Calu3 (cell line): ENCODE data around the gene CDK14. TPM values are rescaled to one million over a fixed set of nuclear protein-coding genes. Genes with fewer than 3 reads are reported as not detected.

ENCODE experiments used
- BruUV-seq: library from RNA; stranded (reverse); fragments of 400-500 nt; replicated peaks from 2 replicates; lab custom pipeline; 2021; lab: Mats Ljungman, UMichigan
- CTCF ChIA-PET: fragments of 300-600 bp; sonication (Branson Sonifier 250); formaldehyde crosslinking; loops from one replicate; lab custom pipeline; 2022; ENCODE audit warnings: antibody characterized with exemption; lab: Charles Lee
- DNase-seq: peaks from one replicate; pipeline ENCODE4 v3.0.0; 2022
- H3K27ac Mint-ChIP-seq: one replicate; pipeline ENCODE4 v1.8.0; 2022; ENCODE audit warnings: mixed read lengths; ENCODE audit not compliant: unreplicated experiment
- H3K27me3 Mint-ChIP-seq: one replicate; pipeline ENCODE4 v1.8.0; 2022; ENCODE audit warnings: mixed read lengths; ENCODE audit not compliant: unreplicated experiment
- H3K36me3 Mint-ChIP-seq: one replicate; pipeline ENCODE4 v1.8.0; 2022; ENCODE audit warnings: mild to moderate bottlenecking, moderate library complexity, mixed read lengths; ENCODE audit not compliant: insufficient read depth, unreplicated experiment
- H3K4me1 Mint-ChIP-seq: one replicate; pipeline ENCODE4 v1.8.0; 2022; ENCODE audit warnings: mild to moderate bottlenecking, low read depth, mixed read lengths; ENCODE audit not compliant: unreplicated experiment
- H3K4me3 Mint-ChIP-seq: one replicate; pipeline ENCODE4 v1.8.0; 2022; ENCODE audit warnings: mild to moderate bottlenecking, low read depth, moderate library complexity, mixed read lengths; ENCODE audit not compliant: unreplicated experiment
- H3K9me3 Mint-ChIP-seq: one replicate; pipeline ENCODE4 v1.8.0; 2022; ENCODE audit warnings: low read depth, mixed read lengths; ENCODE audit not compliant: unreplicated experiment
- CTCF ChIP-seq: fragments of 200-600 bp; IDR thresholded peaks from one replicate; pipeline ENCODE4 v1.8.0; 2022; ENCODE audit warnings: antibody characterized with exemption; ENCODE audit not compliant: unreplicated experiment
- intact Hi-C: fragments of 100-400 bp; cut with micrococcal nuclease; formaldehyde crosslinking; loops from one replicate; pipeline ENCODE4 v1.10.0; 2022; ENCODE audit not compliant: unreplicated experiment
- total RNA-seq: library from RNA; stranded (reverse); gene quantifications from 2 replicates; pipeline ENCODE4 v1.2.3, GENCODE V29; 2022

CDK14 gene
- total RNA-seq, 1 experiment from 2014 or later: 29.4 TPM

GRCh38 chr7:90945104-90945787 lies 349.1 kb downstream of the CDK14 start:
- BruUV-seq: no TSS peak
- intact Hi-C loops: no loop called here
- no peaks in the 10 kb centered on the region for H3K9me3 Mint-ChIP-seq
- H3K27ac Mint-ChIP-seq: peak overlapping the region; percentile 21
- no peak overlapping the region for H3K4me3 Mint-ChIP-seq
- no peak for TF ChIP-seq CTCF
- H3K27me3 Mint-ChIP-seq: no peaks in the 10 kb centered on the region
- DNase-seq: no peak
- H3K36me3 Mint-ChIP-seq: no peaks in the 10 kb centered on the region
- CTCF ChIA-PET: interaction anchor here (1.1 kb wide), 1 partner anchor 13 kb away, joined by 3 read pairs; no protein-coding TSS in a partner anchor
- peaks cover 11% of the 10 kb centered on the region for H3K4me1 Mint-ChIP-seq

- Mint-ChIP-seq H3K27ac (no peak overlapping the region), H3K4me1 (peaks cover 16% of the 10 kb centered on the region), H3K27me3 (no peaks in the 10 kb centered on the region), H3K36me3 (no peaks in the 10 kb centered on the region), H3K9me3 (no peaks in the 10 kb centered on the region), H3K4me3 (no peak overlapping the region)
- DNase-seq: no peak
- CTCF ChIA-PET: no interaction called here
- BruUV-seq: no TSS peak
- intact Hi-C loops: no loop called here
- TF ChIP-seq CTCF: no peak
Observed at GRCh38 chr7:90946730-90947501, 350.8 kb downstream of the CDK14 start.

- no peak for TF ChIP-seq CTCF
- no TSS peak for BruUV-seq
Observed at GRCh38 chr7:90948085-90948484, 352.0 kb downstream of the CDK14 start.

GRCh38 chr7:90951229-90951628 lies 355.1 kb downstream of the CDK14 start:
- H3K4me1 Mint-ChIP-seq: peaks cover 7% of the 10 kb centered on the region
- intact Hi-C loops: no loop called here
- no peaks in the 10 kb centered on the region for H3K36me3 Mint-ChIP-seq
- no TSS peak for BruUV-seq
- no peak for DNase-seq
- no peaks in the 10 kb centered on the region for H3K27me3 Mint-ChIP-seq
- CTCF ChIA-PET: interaction anchor here (0.7 kb wide), 1 partner anchor 1708 kb away, joined by 3 read pairs; no protein-coding TSS in a partner anchor
- H3K27ac Mint-ChIP-seq: no peak overlapping the region
- H3K9me3 Mint-ChIP-seq: no peaks in the 10 kb centered on the region
- H3K4me3 Mint-ChIP-seq: no peak overlapping the region
- no peak for TF ChIP-seq CTCF

More at GRCh38 chr7:90948085-90948484, 352.0 kb downstream of the CDK14 start:
- peaks cover 16% of the 10 kb centered on the region for H3K4me1 Mint-ChIP-seq
- no peak overlapping the region for H3K27ac Mint-ChIP-seq
- no peaks in the 10 kb centered on the region for H3K27me3 Mint-ChIP-seq
- CTCF ChIA-PET: no interaction called here
- no peak overlapping the region for H3K4me3 Mint-ChIP-seq
- no peaks in the 10 kb centered on the region for H3K36me3 Mint-ChIP-seq
- DNase-seq: no peak
- H3K9me3 Mint-ChIP-seq: no peaks in the 10 kb centered on the region
- intact Hi-C loops: no loop called here
